Measurements from ENCODE around the gene OTULINL.
"Not testable (repeated sequence)": the region's sequence is repeated elsewhere in the genome, so short reads cannot be mapped to it uniquely, and the experiment has no call there.

- not testable (repeated sequence) for TF ChIP-seq POLR2A (IDR thresholded peaks at IDR 0.05); CTCF (IDR thresholded peaks at IDR 0.05 in 8 of 11, conservative IDR thresholded peaks at IDR 0.05 in 3 of 11); POLR2AphosphoS5 (IDR thresholded peaks at IDR 0.05)
These were observed 27.3 kb upstream of the OTULINL start for GRCh38 chr5:14554288-14554687.
